GM21360 (cell line): ENCODE data around the gene LRFN3.
"Not testable (repeated sequence)": the region's sequence is repeated elsewhere in the genome, so short reads cannot be mapped to it uniquely, and the experiment has no call there.

Experiments
- ATAC-seq: cut with Tn5 transposase; IDR thresholded peaks from one replicate; pipeline ENCODE4 v1.9.1; 2021; ENCODE audit warnings: mild to moderate bottlenecking, moderate library complexity; ENCODE audit not compliant: unreplicated experiment

LRFN3 gene

GRCh38 chr19:35904311-35905068 is 31.7 kb upstream of the LRFN3 start:
- ATAC-seq: no peak

- ATAC-seq: no peak
Measured at GRCh38 chr19:35905178-35905727, 30.9 kb upstream of the LRFN3 start.

GRCh38 chr19:35907377-35907745 is 28.8 kb upstream of the LRFN3 start:
- ATAC-seq: no peak

GRCh38 chr19:35908010-35908441 is 28.1 kb upstream of the LRFN3 start, which contains the start of gene TYROBP:
Gene TYROBP (minus strand): TSS chr19:35908295. CDS start chr19:35908228, 67 bp downstream.
- ATAC-seq: no peak

GRCh38 chr19:35908973-35909683 is 27.0 kb upstream of the LRFN3 start:
- ATAC-seq: no peak

GRCh38 chr19:35909684-35910035 is 26.5 kb upstream of the LRFN3 start:
- no peak for ATAC-seq

- ATAC-seq: not testable (repeated sequence)
Measured at GRCh38 chr19:35910355-35910754, 25.8 kb upstream of the LRFN3 start.

- no peak for ATAC-seq
Measured at GRCh38 chr19:35911173-35911572, 25.0 kb upstream of the LRFN3 start.

GRCh38 chr19:35911790-35912189 is 24.4 kb upstream of the LRFN3 start:
- no peak for ATAC-seq

- no peak for ATAC-seq
Measured at GRCh38 chr19:35913589-35913988, 22.6 kb upstream of the LRFN3 start.

- no peak for ATAC-seq
Measured at GRCh38 chr19:35915443-35915842, 20.7 kb upstream of the LRFN3 start.

- ATAC-seq: no peak
Measured at GRCh38 chr19:35919306-35919705, 16.9 kb upstream of the LRFN3 start.

GRCh38 chr19:35921012-35921411 is 15.2 kb upstream of the LRFN3 start:
- no peak for ATAC-seq

GRCh38 chr19:35925501-35925900 is 10.7 kb upstream of the LRFN3 start:
- ATAC-seq: no peak

GRCh38 chr19:35928507-35928906 is 7.7 kb upstream of the LRFN3 start:
- ATAC-seq: no peak

GRCh38 chr19:35929876-35930275 is 6.3 kb upstream of the LRFN3 start:
- no peak for ATAC-seq

- ATAC-seq: peak; percentile 96
Measured at GRCh38 chr19:35931161-35931873, 4.9 kb upstream of the LRFN3 start.

- ATAC-seq: no peak
Measured at GRCh38 chr19:35931874-35932202, 4.3 kb upstream of the LRFN3 start.

GRCh38 chr19:35932291-35932936 is 3.8 kb upstream of the LRFN3 start:
- no peak for ATAC-seq

GRCh38 chr19:35936738-35937268 is 629 bp downstream of the LRFN3 start:
- no peak for ATAC-seq
